Epidermal melanocyte (primary cell): ENCODE data around the gene CTNNA2.

Experiments used
- DNase-seq: peaks from one replicate; pipeline ENCODE4 v3.0.0; 2011; ENCODE audit warnings: low spot score; ENCODE audit not compliant: insufficient read length

CTNNA2 gene

DNA sequence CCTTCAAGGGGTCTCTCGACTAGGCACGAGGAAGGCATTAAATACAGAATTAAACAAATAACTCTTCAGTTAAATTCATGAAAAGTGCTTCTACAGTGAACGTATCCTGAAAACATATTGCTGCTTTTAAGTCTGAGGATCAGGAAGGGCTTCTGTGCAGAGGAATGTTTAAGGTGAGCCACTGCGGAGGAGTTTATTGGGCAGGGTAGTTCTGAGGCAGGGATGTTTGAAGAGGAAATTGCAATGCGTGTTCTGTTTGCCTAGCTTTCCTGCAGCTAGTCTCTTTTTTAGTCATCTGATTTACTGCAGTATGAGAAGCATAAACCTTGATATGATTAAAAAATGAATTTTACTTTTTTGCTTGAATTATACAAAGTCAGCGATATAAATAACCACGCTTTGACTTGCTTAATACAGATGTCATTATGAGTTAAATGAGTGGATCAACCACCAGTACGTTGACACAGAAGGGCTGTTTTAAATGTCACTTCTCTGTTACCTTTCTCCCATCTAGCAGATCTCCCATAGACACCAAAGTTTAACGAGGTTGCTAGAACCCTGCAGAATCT, 98.7 kb downstream of the CTNNA2 start:
- DNase-seq: no peak

DNA sequence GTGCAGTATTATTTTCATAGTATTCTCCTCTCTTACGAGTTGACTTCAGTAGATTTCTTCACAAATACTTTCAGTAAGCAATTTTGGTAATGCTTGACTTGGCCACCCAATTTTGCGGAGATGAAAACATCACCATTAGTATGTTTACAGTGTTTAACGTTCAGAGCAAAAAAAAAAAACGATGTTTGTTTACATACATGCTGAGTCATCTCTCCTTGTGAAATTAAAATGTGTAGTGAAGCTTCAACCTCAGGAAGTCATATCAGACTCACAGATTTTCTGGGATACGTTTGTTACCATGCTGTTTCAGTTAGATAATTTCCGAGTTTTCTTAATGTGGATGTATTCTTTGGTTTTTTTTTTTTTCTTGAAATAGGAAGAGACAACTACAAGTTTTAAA, 100.1 kb downstream of the CTNNA2 start:
- no peak for DNase-seq

DNA sequence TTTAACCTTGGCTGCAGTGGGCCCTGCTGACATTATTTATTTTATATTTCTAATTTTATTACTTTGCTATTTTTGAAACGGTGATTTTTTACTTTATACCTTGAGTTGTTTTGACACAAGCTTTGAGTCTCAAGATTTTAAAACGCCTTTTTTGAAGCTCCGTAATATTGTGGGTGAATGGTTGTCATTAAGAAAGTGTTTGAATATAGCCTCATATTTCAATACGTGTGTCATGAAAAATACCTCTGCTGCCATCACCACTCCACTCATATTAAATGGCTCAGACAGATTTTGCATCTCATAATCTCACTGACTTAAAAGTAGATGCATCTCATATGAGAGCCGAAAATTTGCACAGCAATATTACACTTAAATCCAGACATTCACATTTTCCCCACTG, 106.6 kb downstream of the CTNNA2 start:
- no peak for DNase-seq

DNA sequence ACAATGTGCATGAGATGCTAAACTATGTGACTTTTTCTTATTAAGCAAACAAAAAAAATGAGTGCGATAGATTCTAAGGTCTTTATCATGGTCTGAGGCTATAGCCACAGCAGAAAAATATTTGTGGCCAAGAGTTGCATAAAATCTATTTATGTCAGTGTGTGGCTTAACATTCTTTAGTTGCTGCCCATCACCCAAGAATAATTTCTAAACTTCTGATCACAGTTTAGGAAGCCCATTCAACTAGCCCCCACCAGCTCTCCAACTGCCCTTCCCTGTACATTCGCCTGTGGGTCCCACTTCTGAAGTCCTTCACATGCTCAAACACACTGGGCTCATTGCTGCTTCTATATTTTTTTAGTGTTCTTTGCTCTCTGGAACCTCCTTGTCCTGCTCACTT, 107.1 kb downstream of the CTNNA2 start:
- no peak for DNase-seq

DNA sequence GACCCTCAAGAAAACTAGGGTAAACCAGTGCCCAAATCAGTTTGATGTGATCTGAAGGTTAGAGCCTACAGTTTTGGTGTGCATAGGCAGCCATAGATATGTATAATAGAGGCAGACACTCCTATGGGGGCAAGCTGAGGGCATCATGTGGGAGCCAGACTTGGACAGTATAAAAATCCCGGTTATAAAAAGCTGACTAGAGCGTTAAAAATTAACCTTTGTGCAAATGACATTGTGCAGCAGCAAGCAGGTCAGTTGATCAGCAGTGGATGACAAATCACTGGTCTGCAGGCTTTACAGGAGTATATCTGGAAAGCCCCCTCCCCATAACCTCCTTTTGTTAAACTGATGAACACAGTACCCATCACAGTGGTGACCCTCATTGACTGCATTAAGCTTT, 107.8 kb downstream of the CTNNA2 start:
- DNase-seq: no peak

DNA sequence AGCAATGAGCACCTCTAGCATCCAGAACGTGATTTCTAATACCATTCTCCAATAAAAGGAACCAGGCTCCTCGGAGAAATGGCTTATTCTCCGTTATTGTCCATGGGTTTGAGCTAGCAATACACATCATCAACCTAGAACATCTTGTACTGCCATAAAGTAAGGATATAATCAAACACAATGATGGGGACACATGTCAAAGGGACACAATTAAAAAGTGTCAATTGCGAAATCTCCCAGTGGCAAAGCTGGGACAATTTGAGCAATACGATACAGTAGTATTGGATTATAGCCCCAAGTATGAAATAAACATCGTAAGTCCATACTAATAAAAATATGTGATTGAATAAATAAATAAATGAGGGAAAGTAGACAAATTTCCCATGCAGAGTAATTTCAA, 108.4 kb downstream of the CTNNA2 start:
- no peak for DNase-seq

DNA sequence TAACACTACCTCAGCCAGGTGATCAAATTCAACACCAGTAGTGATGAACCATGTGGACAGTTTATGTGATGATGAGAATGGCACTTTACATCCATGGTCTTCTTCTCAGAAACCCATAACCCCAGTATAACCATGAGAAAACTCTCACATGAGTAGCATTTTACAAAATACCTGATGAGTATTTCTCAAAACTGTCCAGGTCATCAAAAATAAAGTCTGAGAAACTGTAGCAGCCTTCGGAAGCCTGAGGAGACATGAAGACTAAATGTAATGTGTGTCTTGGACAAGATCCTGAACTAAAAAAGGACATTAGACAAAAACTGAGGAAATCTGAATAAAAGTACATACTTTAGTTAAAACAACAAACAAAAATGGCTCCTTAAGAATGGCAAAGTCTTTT, 108.9 kb downstream of the CTNNA2 start:
- no peak for DNase-seq

DNA sequence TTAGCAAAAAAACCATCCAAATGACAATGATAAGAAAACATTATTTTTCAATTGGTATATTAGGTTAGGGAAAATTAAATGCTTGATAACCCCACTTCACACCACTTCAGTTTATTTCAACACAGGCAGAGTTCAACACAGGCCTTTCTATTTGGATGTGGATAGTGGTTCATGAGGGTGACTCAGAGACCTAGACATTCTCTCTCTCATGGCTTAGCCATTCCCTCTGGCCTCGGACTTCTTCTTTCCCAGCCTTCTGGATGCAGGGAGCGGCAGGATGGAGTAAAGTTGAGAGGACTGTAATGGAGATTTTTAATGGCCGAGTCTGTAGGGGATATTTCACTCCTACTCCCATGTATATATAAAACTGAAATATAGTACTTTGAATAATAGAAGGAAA, 109.7 kb downstream of the CTNNA2 start:
- no peak for DNase-seq

DNA sequence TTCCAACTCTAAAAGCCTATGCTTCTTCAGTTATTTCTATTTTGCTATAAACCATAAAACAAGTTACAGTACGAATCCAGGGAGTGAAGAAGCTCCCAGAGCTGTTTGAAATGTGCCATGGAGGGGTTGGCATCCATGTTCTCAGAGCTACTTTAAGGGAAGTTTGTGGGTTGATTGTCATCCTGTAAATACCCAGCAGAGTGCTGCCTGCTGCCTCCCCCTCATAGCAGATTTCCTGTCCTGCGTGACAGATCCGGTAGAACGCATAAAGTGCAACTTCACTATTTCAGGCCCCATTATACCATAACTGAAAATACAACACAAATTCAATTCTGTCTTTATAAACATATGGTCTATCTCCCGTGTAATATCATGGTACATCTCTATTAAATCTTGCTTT, 114.4 kb downstream of the CTNNA2 start:
- DNase-seq: no peak

DNA sequence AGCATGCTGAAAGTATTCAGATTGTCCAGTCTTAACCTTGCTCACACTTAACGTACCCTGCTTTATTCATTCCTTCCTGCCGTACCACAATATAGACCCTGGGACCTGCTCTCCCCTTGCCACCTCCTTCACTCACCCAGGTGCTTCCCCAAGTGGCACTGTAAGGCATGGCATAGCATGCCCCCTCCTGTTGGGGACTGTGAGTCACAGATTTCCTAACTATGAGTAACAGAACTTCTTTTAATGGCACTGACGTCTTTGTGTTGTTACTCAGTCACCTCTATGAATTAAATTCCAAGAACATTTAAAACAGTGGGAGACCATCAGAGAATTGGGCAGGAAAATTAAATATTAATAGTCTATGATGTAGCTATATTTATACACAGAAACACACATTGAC, 117.2 kb downstream of the CTNNA2 start:
- DNase-seq: no peak

DNA sequence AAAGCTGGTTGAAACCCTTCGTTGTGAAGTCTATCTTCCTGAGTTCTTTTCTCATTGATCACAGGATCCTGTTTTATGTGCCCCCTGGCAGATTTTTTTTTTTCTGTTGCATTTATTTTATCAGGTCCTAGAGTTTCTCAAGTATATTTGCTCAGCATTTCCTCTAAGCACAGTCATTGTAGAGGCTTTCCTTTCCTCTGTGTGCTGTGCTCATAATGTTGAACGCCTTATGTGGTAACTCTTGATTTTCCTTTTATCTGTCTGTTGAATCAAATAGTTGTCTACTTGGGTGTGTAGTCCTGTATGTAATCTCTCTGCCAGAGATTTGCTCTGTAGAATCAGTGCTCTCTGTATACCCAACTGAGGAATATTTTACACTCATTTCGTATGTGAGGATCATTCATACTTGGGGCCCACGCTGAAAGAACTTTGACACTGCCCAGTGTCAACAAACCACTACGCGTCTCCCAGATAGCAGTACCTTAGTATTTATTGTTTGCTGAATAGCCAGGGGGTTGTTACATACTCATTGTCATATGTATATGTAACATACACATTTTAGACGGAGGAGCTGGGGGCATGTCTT, 118.2 kb downstream of the CTNNA2 start:
- DNase-seq: no peak

DNA sequence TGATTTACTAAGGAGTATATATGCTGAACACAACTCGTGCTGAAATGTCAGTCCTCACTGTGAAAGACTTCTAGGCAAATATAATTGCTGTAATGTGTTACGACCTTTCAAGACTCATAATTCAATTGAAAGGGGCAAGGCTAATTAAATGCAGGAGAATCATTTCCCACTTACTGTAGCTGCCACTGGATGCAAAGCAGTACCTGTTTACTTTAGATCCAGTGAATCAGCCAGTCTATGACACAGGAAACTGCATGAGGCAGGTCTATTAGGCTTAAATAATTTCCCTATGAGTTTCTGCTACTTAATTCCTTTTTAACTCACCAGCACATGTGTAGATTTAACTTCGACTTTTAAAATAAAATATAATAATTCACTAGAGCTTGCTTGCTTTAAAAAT, 125.6 kb downstream of the CTNNA2 start:
- no peak for DNase-seq

DNA sequence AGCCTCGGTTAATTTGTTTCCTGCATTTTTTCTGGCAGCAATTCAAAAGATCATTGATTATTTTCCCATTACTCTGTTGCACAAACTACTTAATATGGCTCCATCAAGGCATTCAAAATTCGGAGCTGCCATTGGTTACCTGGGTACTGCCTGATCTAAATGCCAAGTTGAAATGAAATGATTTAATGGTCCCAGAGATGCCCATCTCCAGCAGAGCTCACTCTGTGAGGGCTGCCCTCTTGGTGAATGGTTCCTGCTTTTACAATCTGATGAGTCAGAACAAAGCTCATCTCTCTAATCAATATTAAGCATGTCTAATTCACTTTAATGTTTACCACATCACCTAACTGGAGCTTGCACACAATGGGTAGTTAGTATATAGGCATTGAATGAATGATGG, 126.1 kb downstream of the CTNNA2 start:
- DNase-seq: no peak

DNA sequence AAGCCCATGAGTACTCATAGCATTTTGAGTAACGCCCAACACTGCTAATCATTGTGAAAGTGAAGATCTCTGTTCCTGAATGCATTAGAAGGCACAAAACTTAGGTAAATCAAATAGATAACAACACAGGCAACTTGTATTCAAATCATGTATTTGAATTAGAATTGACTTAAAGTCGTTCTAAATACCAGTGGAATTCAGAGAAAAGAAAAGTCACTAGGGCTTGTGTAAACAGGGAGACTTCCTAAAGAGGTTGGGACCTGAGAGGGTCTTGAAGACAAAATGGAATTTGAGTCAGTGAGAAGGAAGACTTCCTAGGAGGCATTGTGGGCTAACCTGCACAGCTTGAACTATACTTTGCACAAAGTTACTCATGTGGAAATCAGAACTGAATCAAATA, 127.2 kb downstream of the CTNNA2 start:
- no peak for DNase-seq

DNA sequence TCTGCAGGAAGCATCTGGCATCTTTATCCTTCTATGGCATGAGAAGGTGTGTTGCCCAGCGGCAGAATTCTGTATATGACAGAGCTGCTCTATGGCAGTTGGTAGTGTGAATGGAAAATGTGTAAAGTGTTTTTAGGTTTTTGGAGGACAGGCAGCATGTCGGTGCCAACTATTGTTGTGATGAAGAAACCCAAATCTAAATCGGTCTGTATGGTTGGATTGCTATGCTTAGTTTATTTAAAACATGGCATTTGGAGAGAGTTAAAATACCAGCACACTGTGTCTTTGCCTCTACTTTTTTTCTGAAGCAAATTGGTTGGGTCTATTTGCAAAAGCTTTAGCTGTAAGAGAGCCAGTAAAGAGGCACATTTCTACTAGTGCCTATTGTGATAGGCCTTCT, 136.7 kb downstream of the CTNNA2 start:
- no peak for DNase-seq

DNA sequence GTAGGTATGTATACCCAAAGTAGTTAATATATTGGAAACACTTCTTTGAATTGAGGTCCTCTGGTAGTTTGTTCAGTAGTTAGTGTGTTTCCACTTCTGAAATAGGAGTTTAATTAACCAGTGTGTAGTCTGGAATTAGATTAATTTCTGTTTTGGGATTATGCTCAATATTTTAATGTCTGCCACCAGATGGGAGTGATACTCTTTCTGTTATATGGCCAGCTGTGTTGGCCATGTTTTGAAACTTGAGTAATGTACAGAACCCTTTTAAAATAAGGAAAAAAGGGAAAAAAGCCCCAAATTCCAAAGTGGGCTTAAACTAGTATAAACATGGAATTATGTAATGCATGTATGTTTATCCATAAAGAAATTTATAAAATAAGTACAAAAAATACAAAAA, 147.7 kb downstream of the CTNNA2 start:
- no peak for DNase-seq

DNA sequence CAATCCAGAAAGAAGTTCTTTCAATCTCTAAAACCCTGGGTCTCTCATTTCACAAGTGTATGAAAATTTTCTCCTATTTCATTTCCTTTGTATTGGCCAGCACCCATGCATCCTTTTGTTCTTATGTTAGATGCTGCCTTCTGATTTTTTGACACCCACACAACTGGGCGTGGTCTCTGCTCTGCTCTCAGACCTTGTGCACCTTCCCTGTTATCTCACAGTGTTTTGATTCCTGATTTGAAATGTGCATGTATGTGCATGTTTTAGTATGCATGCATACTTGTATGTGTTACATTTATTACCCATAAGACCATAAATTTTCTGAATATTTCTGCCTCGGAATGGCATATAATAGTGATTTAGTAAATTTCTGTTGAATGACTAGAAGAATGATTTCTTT, 152.2 kb downstream of the CTNNA2 start:
- no peak for DNase-seq

DNA sequence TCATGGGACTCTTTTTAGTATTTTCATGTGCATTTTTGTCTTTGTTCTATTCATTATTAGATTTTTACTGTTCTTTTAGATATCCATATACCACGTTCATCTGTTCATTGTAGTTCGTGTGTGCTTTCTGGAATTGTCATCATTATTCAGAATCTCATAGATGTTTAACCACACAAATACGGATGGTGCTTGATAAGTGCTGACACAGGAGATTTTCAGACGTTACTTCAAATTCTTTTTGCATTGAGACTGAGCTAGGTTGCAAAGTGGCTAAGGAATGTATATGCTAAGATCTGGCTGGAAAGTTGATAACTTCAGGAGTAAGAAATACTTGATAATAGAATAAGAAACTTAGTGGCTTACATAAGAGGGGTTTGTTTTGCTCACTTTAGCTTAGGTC, 153.6 kb downstream of the CTNNA2 start:
- DNase-seq: no peak

DNA sequence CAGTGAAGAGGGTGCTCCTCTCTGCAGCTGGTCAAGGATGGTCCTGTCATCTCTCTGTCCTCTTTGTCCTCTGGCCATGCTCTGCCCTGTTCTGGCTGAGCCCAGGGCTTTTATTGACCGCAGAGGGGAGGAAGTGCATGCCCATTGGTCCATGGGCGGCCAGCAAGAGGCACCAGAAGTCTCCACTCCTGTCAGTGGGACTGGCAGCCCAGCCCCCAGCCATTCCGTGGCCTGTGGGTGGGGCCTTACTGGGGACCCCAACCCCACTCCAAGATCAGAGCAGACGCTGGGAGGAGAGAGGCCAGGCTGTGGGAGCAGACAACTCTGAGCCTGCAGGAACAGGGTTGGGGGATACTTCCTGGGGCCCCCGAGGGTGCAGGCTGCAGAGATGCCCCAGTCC, 156.9 kb downstream of the CTNNA2 start:
- no peak for DNase-seq

DNA sequence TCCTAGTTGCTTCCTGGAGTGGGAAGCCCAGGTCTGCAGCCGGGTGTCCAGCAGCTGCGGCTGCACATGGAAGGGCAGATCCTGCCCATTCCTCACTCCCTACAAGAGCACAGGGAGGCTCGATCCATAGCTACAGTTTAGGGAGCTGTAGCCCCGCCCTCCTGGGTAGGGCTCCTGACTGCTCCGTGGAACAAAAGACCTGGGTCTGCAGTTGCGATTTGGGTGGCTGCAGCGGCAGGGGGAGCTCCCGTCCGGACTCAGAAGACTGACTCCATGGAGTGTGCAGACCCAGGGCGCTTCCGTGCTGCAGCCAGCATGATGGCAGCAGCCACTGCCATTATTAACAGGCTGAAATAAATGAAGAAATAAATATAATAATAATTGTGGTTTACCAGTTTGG, 157.3 kb downstream of the CTNNA2 start:
- no peak for DNase-seq

DNA sequence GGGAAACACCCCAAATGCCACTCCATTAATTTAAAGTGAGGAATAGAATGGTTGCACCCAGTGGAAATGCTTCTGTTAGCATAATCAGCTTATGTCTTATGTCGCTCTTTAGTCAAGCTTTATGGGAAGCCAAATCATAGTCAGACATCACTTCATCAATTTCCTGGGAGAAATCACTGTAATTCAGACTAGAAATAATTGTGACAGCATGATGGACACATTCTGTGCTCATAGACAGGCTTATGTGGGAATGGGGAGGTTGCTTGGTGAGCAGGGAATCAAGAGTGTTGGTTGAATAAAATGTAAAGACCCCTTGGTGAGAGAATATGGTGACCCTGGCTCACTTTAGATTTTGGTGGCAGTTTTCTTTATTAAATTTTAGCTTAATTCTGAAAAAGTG, 174.0 kb downstream of the CTNNA2 start:
- DNase-seq: no peak

DNA sequence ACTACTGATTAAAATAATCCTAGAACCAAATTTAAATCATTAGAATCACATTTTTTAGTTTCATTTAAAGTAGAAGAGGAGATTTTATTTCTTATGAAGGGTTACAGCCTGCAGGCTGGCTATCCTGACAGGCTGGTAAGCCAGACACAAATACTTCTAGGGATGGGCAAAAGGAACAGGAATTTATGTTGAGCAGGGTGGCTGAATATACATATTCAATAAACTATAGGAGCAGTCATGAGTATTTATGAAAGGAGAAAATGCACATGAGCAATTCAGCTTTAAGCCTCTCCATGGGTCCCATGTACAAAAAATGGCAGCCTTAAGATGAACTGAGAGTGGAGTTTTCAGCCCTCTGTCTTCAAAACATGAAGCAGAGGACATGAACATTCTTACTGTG, 182.4 kb downstream of the CTNNA2 start:
- DNase-seq: no peak

DNA sequence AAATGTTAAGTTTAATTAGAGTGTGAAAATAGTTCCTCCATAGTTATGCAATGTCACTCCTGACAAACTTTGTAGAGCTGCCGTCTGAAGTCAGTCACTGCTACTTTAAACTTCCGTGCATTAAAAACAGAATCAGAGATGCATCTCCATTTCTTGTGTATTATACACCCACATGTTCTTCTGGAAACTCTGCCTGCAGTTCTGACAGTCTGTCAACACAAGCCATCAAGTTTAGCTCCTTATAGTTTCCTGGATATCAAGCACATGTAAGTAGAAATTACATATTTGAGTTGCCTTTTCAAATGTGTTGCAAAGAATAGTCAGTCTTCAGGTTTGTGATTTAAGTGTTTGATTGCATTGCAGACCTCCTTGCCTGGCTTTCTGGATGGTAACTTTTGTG, 184.3 kb downstream of the CTNNA2 start:
- DNase-seq: no peak

DNA sequence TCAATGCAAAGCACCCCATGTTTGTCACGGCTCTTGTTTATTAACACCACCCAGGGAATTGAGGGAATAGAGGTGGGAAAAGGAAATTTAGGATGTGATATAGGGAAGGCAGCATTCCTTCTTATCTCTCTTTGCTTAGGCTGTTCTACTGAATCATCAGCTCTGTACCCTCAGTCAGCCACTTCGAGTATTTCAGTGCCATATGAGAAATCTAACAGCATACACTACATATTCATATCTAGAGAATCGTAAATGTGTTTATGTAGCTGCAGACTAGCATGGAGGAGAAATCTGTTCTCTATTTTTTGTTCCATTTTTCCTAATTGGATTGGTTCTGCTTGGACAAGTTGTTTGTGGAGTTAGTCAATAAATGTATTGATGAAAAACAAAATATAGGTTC, 187.8 kb downstream of the CTNNA2 start:
- no peak for DNase-seq
